Right renal pelvis (tissue), 4 donors: ENCODE data around the gene RAMP3. TPM values are rescaled to one million over a fixed set of nuclear protein-coding genes. Genes with fewer than 3 reads are reported as not detected.
"Not testable (repeated sequence)": the region's sequence is repeated elsewhere in the genome, so short reads cannot be mapped to it uniquely, and the experiment has no call there.

Experiments
- DNase-seq, 4 donors: peaks; one replicate each; pipeline ENCODE4 v3.0.0-alpha.2; 2013; ENCODE audit warnings: low read depth in 4 of 4, low spot score in 3 of 4, missing footprints in 1 of 4
- polyA plus RNA-seq, 4 donors: library from polyadenylated mRNA; unstranded; fragments of 120-200 nt; gene quantifications; one replicate each; pipeline ENCODE4 v1.2.1, GENCODE V29; 2013; ENCODE audit not compliant: insufficient read length in 4 of 4

Gene RAMP3
- polyA plus RNA-seq, 4 donors, result 9.5 to 16.4 (median 11.7) TPM

DNA sequence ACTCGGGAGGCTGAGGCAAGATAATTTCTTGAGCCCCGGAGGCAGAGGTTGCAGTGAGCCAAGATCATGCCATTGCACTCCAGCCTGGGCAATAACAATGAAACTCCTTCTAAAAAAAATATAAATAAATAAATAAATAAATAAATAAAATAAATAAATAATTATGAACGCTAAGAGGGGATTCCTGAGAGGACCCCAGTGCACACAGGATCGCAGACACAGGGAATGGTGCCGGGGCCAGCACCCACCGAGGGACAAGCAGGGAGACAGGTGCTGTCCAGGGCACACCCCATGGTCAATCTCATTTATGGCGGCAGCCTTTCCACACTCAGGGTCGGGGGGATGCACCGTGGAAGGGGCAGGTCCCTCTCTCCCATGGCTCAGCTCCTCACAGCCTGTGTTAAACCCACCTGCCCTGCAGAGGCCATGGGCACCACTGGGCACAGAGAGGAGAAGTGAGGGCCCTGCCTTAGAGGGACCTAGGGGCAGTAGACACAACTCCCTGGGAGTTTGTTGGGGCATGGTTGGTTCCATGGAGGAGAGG lies 2.2 kb upstream of the RAMP3 start:
- DNase-seq, result no peak

DNA sequence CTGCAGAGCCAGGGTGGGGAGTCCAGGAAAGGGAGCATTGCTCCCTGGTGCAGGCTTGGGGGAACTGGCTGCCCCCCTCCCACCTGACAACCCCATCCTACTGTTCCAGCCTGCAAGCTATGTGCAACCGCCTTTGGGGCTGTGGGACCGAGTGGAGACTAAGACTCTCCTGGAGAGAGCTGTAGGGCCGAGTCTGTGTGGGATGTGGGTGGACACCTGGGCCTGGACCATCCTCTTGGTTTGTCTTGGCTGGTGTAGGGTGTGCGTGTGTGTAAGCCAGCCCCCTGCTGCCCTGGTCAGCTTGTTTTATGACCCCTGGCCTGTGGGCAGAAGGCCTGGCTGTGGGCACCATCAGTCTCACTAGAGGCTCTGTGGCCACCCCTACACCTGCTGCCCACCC lies 1.6 kb upstream of the RAMP3 start:
- DNase-seq, result no peak

DNA sequence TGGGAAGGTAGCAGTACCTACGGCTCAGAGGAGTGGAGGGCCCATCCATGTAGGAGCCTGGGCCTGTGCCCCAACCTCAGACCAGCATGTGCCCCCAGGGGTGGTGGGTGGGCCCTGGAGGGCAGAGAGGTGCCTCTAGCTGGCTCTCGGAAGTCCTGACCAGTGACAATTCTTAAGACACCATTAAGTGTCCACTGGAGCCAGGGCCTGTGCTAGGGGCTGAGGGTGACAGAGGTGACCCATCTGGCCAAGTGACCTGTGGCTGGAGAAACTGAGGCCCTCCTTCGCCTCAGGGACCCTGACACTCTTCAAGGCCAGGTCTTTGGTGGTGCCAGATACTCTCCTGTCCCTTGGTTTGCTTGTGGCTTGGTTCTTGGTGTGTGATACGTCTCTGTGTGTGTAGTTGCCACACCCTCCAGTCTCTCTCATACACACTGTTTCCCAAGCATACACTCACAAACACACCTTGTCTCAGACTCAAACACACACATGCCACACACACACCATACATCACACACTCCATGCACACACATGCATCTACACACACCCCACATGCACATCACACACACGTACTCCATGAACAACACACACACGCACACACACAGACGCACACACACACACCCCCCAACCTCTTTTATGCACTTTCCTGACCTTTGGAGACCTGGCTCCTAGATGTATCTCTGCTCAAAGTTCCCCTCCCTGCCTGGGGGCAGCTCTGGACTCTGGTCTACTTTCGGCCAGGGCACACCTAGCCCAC lies 897 bp upstream of the RAMP3 start:
- no peak for DNase-seq

- no peak for DNase-seq
These were observed 322 bp upstream of the RAMP3 start for GRCh38 chr7:45157286-45157652.

- no peak for DNase-seq
These were observed 880 bp downstream of the RAMP3 start for GRCh38 chr7:45158471-45158870.

GRCh38 chr7:45159296-45159695 lies 1.7 kb downstream of the RAMP3 start:
- no peak for DNase-seq

GRCh38 chr7:45160417-45160881 lies 2.9 kb downstream of the RAMP3 start:
- no peak for DNase-seq

GRCh38 chr7:45161138-45161537 lies 3.5 kb downstream of the RAMP3 start:
- no peak for DNase-seq

GRCh38 chr7:45161842-45162241 lies 4.3 kb downstream of the RAMP3 start:
- no peak for DNase-seq

DNA sequence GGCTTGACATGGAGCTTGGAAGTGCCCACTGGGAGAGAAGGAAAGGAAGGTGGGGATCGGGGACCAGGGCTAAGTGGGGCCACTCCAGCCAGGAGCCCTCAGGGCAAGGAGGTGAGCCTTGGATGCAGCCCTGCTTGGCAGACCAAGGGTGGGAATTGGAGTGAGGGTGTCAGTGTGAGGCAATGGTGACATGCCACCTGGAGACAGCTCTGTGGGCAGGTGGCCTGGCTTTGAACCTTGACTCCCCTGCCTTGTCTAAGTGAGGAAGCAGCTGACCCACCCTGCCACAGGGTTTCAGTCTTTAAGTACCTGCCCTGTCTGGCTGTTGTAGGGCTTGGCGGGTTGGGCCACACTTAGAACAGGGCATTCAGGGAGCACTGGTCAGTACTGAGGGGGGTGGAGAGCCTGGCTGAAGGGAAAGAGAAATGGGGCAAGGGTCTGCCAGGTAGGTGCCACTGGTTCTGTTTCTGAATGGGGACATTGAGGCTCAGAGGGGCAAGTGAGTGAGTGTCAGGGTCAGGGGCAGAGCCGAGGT lies 4.8 kb downstream of the RAMP3 start:
- DNase-seq, result no peak

GRCh38 chr7:45162943-45163691 lies 5.5 kb downstream of the RAMP3 start:
- DNase-seq, result no peak

DNA sequence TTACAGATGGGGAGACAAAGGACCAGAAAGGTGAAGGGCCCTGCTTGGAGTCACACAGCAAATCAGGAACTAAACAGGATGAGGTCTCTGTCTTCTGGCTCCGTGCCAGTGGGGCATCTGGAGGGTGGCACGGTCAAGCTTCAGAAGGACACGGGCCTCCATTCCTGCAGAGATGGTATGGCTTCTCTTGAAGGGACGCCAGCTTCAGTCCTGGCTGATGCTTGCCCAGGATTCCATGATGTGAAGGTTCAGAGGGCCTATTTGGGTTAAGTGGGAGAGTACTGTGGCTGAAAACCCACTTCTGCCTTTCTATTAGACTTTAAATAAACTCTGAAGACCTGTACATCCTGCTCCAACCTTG lies 6.1 kb downstream of the RAMP3 start:
- no peak for DNase-seq

DNA sequence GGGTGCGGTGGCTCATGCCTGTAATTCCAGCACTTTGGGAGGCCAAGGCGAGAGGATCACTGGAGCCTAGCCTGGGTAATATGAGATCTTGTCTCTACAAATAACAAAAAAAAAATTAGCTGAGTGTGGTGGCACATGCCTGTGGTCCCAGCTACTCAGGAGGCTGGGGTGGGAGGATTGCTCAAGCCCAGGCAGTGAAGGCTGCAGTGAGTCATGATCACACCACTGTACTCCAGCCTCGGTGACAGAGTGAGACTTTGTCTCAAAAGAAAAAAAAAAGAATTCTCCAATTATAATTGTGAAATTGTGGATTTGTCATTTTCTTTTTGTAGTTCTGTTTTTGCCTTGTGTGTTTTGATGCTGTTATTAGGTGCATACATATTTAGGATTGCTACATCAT lies 6.7 kb downstream of the RAMP3 start:
- not testable (repeated sequence) for DNase-seq

- no peak for DNase-seq
These were observed 8.3 kb downstream of the RAMP3 start for GRCh38 chr7:45165857-45166256.

- DNase-seq, result no peak
These were observed 14.4 kb downstream of the RAMP3 start for GRCh38 chr7:45171946-45172345.

DNA sequence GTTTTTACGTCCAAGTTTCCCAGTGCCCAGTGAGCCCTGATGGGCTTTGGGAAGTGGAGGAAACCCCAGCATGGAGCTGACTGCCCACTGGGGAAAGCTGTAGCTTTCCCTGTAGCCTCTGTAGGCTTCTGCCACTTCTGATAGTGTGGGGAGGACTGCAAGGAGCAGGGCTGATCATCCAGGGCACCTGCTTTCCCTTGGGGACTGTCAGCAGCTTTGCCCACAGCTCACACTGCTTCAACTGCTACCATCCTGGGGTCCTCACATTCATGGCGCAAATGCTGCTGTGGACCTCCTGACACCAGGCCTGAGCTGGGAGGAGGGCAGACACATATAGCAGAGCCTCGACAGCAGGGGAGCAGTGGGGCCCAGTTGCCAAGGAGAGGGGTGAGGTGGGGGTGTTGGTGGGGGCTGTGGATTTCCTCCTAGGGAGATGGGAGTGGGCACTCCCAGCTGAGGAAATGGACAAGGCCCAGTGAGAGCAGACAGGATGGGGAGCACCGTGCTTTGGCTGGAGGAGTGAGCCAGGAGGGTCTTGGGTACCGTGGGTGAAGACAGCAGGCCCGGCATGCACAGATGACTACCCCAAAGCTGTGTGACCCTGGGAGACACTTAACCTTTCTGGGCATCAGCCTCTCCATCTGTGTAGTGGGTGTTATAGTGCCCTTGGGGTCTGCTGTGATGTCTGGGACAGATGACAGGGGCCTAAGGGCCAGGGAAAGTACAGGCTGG lies 16.2 kb downstream of the RAMP3 start:
- DNase-seq, result no peak

GRCh38 chr7:45174328-45174610 lies 16.7 kb downstream of the RAMP3 start:
- DNase-seq, result no peak

GRCh38 chr7:45174966-45175765 lies 17.6 kb downstream of the RAMP3 start:
- DNase-seq, result no peak

- DNase-seq, result no peak
These were observed 18.5 kb downstream of the RAMP3 start for GRCh38 chr7:45176091-45176490.
